HG03378 (cell line): ENCODE results near the gene CRNN.

ENCODE experiments used
- ATAC-seq: cut with Tn5 transposase; IDR thresholded peaks from one replicate; pipeline ENCODE4 v1.9.1; 2021; ENCODE audit warnings: mild to moderate bottlenecking, moderate library complexity; ENCODE audit not compliant: unreplicated experiment

Gene CRNN

GRCh38 chr1:152413909-152414308 is at the start of gene CRNN:
TSS of gene CRNN (minus strand) at chr1:152414263. CDS start at chr1:152412233, 2,030 bp downstream.
- no peak for ATAC-seq

GRCh38 chr1:152462636-152463035 is 48.6 kb upstream of the CRNN start:
- no peak for ATAC-seq

GRCh38 chr1:152461544-152461943 is 47.5 kb upstream of the CRNN start:
- ATAC-seq: no peak

GRCh38 chr1:152460529-152460899 is 46.5 kb upstream of the CRNN start:
- no peak for ATAC-seq

- peak; percentile 93 for ATAC-seq
These were observed 45.8 kb upstream of the CRNN start for GRCh38 chr1:152459596-152460528.

- peak; percentile 38 for ATAC-seq
These were observed 44.5 kb upstream of the CRNN start for GRCh38 chr1:152458384-152459185.

- ATAC-seq: no peak
These were observed 43.5 kb upstream of the CRNN start for GRCh38 chr1:152457561-152457960.

GRCh38 chr1:152457071-152457470 is 43.0 kb upstream of the CRNN start:
- no peak for ATAC-seq

GRCh38 chr1:152451254-152451653 is 37.2 kb upstream of the CRNN start:
- no peak for ATAC-seq

GRCh38 chr1:152449661-152450060 is 35.6 kb upstream of the CRNN start:
- no peak for ATAC-seq

GRCh38 chr1:152448496-152448895 is 34.4 kb upstream of the CRNN start:
- ATAC-seq: no peak

GRCh38 chr1:152448095-152448494 is 34.0 kb upstream of the CRNN start:
- no peak for ATAC-seq

GRCh38 chr1:152447484-152447883 is 33.4 kb upstream of the CRNN start:
- no peak for ATAC-seq

- no peak for ATAC-seq
These were observed 30.0 kb upstream of the CRNN start for GRCh38 chr1:152444045-152444444.

- ATAC-seq: no peak
These were observed 28.7 kb upstream of the CRNN start for GRCh38 chr1:152442765-152443164.

GRCh38 chr1:152442301-152442700 is 28.2 kb upstream of the CRNN start:
- ATAC-seq: no peak

- no peak for ATAC-seq
These were observed 27.7 kb upstream of the CRNN start for GRCh38 chr1:152441756-152442155.

GRCh38 chr1:152440635-152441471 is 26.8 kb upstream of the CRNN start:
- ATAC-seq: peak; percentile 72

GRCh38 chr1:152436593-152437496 is 22.8 kb upstream of the CRNN start:
- no peak for ATAC-seq

- ATAC-seq: no peak
These were observed 13.4 kb upstream of the CRNN start for GRCh38 chr1:152427458-152427857.
